GM19025 (cell line): ENCODE data around the gene KIAA0930.
A peak's percentile ranks its signal among the peaks of the same experiment; 100 is the strongest.

Experiments used
- ATAC-seq: cut with Tn5 transposase; IDR thresholded peaks from one replicate; pipeline ENCODE4 v1.9.1; 2021; ENCODE audit warnings: mild to moderate bottlenecking, low read depth, moderate library complexity; ENCODE audit not compliant: unreplicated experiment

KIAA0930 gene

GRCh38 chr22:45238957-45239680 is 1.6 kb downstream of the KIAA0930 start:
- no peak for ATAC-seq

GRCh38 chr22:45238076-45238956 is 2.4 kb downstream of the KIAA0930 start:
- no peak for ATAC-seq

GRCh38 chr22:45237065-45237990 is 3.4 kb downstream of the KIAA0930 start:
- ATAC-seq: no peak

GRCh38 chr22:45235851-45236342 is 4.8 kb downstream of the KIAA0930 start:
- no peak for ATAC-seq

GRCh38 chr22:45235101-45235777 is 5.5 kb downstream of the KIAA0930 start:
- peak; percentile 79 for ATAC-seq

GRCh38 chr22:45233827-45234226 is 6.9 kb downstream of the KIAA0930 start:
- no peak for ATAC-seq

GRCh38 chr22:45233386-45233785 is 7.3 kb downstream of the KIAA0930 start:
- ATAC-seq: no peak

- no peak for ATAC-seq
Observed at GRCh38 chr22:45231293-45231692, 9.4 kb downstream of the KIAA0930 start.

- no peak for ATAC-seq
Observed at GRCh38 chr22:45230026-45230721, 10.5 kb downstream of the KIAA0930 start.

- no peak for ATAC-seq
Observed at GRCh38 chr22:45229181-45229580, 11.5 kb downstream of the KIAA0930 start.

GRCh38 chr22:45228401-45228754 is 12.3 kb downstream of the KIAA0930 start:
- no peak for ATAC-seq

- no peak for ATAC-seq
Observed at GRCh38 chr22:45227645-45228400, 12.9 kb downstream of the KIAA0930 start.

- ATAC-seq: no peak
Observed at GRCh38 chr22:45226503-45227186, 14.0 kb downstream of the KIAA0930 start.

- ATAC-seq: no peak
Observed at GRCh38 chr22:45225732-45226502, 14.8 kb downstream of the KIAA0930 start.

- no peak for ATAC-seq
Observed at GRCh38 chr22:45224988-45225731, 15.5 kb downstream of the KIAA0930 start.

- ATAC-seq: no peak
Observed at GRCh38 chr22:45224331-45224730, 16.4 kb downstream of the KIAA0930 start.
